ENCODE data around the gene MAML2. TPM values are rescaled to one million over a fixed set of nuclear protein-coding genes. Genes with fewer than 3 reads are reported as not detected.

Gene MAML2
- total RNA-seq, 4 donors from 2014 or later, result 34.2 to 49.8 (median 44.4) TPM

- no peak for ATAC-seq (ENCODE audit: low FRiP score)
- no peak for TF ChIP-seq CTCF (IDR thresholded peaks at IDR 0.05)
- DNase-seq (ENCODE audit: low spot score), result no peak
Observed at GRCh38 chr11:96299155-96299888, 43.7 kb downstream of the MAML2 start.

- DNase-seq (ENCODE audit: low spot score), result no peak
- ATAC-seq (ENCODE audit: low FRiP score), result no peak
- TF ChIP-seq CTCF (IDR thresholded peaks at IDR 0.05), result no peak
Observed at GRCh38 chr11:96295369-96295768, 47.6 kb downstream of the MAML2 start.

- DNase-seq (ENCODE audit: low spot score), result no peak
- no peak for TF ChIP-seq CTCF (IDR thresholded peaks at IDR 0.05)
- ATAC-seq (ENCODE audit: low FRiP score), result no peak
Observed at GRCh38 chr11:96294289-96294688, 48.7 kb downstream of the MAML2 start.

- no peak for DNase-seq (ENCODE audit: low spot score)
Observed at GRCh38 chr11:96293598-96294021, 49.4 kb downstream of the MAML2 start.

GRCh38 chr11:96293109-96293508 is 49.9 kb downstream of the MAML2 start:
- DNase-seq (ENCODE audit: low spot score) (no peak), ATAC-seq (ENCODE audit: low FRiP score) (no peak)
- no peak for TF ChIP-seq CTCF (IDR thresholded peaks at IDR 0.05)

More at GRCh38 chr11:96293598-96294021, 49.4 kb downstream of the MAML2 start:
- TF ChIP-seq CTCF (IDR thresholded peaks at IDR 0.05), result no peak
- ATAC-seq (ENCODE audit: low FRiP score), result no peak

GRCh38 chr11:96292291-96293010 is 50.5 kb downstream of the MAML2 start:
- ATAC-seq (ENCODE audit: low FRiP score) (no peak), DNase-seq (ENCODE audit: low spot score) (no peak)
- TF ChIP-seq CTCF (IDR thresholded peaks at IDR 0.05), result no peak

Measured in omental fat pad (tissue), 4 donors.